Stimulated activated CD8-positive, alpha-beta memory T cell treated with anti-CD3 and anti-CD28 coated beads, Interleukin-2, amount 100 ng/mL, for 1 hour (primary cell): ENCODE measurements around the gene SAMD4B.
"Not testable (repeated sequence)": the region's sequence is repeated elsewhere in the genome, so short reads cannot be mapped to it uniquely, and the experiment has no call there.

Experiments used
- DNase-seq, 2 donors: peaks; one replicate each; pipeline ENCODE4 v3.0.0-alpha.2; 2020; ENCODE audit warnings: low read depth in 2 of 2

SAMD4B gene

GRCh38 chr19:39336483-39336882 lies 5.7 kb upstream of the SAMD4B start:
- no peak for DNase-seq

DNA sequence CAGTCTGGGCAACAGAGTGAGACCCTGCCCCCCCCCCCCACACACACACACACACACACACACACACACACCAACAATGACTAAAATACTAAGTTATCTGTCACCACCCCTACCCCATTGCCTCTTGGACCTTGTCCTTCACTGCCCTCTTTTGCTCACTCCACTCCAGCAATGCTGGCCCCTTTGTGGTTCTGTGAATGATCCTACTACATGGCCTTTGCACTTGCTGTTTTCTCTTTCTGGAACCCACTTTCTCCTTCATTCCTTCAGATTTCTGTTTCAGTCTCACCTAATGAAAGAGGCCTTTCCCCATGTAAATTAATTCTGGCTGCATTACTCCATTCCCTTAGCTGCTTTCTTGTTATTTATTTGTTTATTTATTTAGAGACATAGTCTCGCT lies 2.5 kb upstream of the SAMD4B start:
- DNase-seq = no peak

DNA sequence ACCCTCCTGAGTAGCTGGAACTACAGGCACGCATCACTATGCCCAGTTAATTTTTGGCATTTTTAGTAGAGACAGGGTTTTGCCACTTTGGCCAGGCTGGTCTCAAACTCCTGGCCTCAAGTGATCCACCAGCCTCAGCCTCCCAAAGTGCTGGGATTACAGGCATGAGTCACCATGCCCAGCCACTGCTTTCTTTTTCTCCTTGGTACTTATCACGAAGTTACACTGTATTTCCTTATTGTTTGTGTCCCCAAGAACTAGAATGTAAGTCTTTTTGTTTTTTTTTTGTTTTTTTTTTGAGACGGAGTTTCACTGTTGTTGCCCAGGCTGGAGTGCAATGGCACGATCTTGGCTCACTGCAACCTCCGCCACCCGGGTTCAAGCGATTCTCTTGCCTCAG lies 2.1 kb upstream of the SAMD4B start:
- not testable (repeated sequence) for DNase-seq

- DNase-seq = no peak
These were observed 997 bp upstream of the SAMD4B start for GRCh38 chr19:39341129-39341718.

- DNase-seq = no peak
These were observed 555 bp downstream of the SAMD4B start for GRCh38 chr19:39342647-39343305.

- no peak for DNase-seq
These were observed 3.7 kb downstream of the SAMD4B start for GRCh38 chr19:39345956-39346355.

DNA sequence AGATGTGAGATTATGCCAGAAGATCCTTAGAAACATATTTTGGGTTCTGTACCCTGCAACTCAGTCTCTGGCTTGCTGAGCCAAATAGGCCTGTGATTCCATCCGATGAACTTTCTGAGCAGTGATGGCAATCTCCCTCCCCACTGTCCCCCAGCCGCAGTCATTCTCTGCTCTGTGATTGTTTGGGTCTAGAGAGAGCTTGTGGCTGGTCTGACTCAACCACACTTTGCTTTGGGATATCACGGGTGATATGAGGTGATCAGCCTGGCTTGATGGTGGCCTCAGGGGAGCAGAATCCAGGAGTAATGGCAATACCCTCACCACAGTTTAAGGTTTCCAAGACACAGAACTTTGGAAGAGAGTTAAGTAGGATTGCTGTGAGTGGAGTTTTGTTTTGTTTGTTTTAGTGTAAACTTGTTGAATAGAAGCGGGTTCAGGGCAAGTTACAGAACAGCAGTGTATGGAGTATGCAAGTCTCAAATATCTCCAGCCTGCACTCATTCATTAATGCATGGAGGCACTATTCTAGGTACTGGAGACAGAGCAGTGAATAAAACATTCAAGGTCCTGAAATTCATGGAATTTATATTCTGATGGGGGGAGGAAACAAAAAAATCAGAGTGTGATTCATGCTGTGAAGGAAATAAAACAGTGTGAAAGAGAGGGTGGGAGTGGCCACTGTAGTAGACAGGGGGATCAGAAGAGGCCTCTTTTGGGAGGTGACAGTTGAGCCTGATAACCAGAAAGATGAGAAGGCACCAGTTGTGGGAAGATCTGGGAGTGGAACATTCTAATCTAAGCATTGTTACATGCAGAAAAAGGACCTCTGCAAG lies 5.3 kb downstream of the SAMD4B start:
- DNase-seq = no peak

- DNase-seq = no peak
These were observed 7.1 kb downstream of the SAMD4B start for GRCh38 chr19:39349326-39349725.

GRCh38 chr19:39350156-39350555 lies 7.9 kb downstream of the SAMD4B start:
- no peak for DNase-seq

- no peak for DNase-seq
These were observed 9.4 kb downstream of the SAMD4B start for GRCh38 chr19:39351537-39352064.

DNA sequence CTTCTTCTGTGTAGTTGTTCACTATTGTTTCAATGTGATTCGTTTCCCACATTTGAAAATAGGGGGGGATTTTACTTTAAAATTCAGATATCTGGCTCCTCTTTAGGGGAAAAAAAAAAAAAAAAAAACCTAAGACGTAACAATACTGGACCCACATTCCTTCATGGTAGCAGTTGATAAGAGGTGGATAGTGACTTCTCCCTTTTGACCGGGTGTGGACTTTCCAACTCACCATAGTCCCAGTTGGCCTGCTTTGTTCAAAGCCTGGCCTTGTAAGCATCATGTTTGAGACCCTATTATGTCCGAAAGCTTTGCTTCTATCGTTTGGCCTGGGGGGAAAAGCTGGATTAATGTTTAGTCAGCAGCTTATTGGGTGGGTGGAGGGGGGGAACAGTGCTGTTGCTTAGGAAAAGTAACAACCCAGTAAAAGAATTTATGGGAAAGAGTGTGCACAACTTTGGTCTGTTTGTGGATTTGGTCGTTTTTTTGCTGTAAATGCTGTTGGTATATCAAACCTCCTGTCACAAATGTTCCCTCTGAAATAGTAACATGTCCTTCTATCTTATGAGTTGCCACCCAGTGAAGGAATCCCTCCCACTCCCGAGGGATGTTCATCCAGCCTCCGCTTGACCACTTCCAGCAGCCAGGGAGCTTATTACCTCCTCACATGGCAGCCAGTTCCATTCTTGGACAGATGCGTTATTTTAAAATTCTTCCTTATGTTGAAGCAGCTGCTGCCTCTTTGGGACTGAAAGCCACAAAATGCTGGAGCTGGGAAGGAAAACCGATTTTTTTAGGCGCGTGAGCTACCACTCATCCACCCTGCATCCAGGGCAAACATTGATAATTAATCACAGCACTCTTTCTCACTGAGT lies 10.4 kb downstream of the SAMD4B start:
- no peak for DNase-seq

GRCh38 chr19:39355253-39355652 lies 13.0 kb downstream of the SAMD4B start:
- no peak for DNase-seq

- DNase-seq = no peak
These were observed 13.9 kb downstream of the SAMD4B start for GRCh38 chr19:39356073-39356472.

- no peak for DNase-seq
These were observed 14.4 kb downstream of the SAMD4B start for GRCh38 chr19:39356647-39357046.

DNA sequence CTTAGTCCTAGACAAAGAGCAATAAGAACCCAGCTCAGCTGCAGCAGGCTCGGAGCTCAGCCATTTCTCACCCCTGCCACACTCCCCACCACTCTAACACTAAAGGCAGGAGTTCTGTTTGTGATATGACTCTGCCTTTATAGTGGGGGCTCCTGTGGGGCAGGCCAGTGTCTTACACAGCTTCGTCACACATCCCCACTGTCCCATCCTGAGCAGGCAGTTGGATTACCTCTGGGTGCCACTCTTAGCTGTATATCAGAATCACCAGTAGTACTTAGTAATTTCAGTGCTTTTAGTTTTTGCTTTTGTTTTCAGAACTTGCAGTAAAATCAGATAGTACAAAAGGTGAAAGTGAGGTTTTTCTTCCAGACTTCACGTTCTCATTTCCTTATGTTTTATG lies 16.8 kb downstream of the SAMD4B start:
- DNase-seq = no peak

GRCh38 chr19:39360599-39360998 lies 18.4 kb downstream of the SAMD4B start:
- no peak for DNase-seq

DNA sequence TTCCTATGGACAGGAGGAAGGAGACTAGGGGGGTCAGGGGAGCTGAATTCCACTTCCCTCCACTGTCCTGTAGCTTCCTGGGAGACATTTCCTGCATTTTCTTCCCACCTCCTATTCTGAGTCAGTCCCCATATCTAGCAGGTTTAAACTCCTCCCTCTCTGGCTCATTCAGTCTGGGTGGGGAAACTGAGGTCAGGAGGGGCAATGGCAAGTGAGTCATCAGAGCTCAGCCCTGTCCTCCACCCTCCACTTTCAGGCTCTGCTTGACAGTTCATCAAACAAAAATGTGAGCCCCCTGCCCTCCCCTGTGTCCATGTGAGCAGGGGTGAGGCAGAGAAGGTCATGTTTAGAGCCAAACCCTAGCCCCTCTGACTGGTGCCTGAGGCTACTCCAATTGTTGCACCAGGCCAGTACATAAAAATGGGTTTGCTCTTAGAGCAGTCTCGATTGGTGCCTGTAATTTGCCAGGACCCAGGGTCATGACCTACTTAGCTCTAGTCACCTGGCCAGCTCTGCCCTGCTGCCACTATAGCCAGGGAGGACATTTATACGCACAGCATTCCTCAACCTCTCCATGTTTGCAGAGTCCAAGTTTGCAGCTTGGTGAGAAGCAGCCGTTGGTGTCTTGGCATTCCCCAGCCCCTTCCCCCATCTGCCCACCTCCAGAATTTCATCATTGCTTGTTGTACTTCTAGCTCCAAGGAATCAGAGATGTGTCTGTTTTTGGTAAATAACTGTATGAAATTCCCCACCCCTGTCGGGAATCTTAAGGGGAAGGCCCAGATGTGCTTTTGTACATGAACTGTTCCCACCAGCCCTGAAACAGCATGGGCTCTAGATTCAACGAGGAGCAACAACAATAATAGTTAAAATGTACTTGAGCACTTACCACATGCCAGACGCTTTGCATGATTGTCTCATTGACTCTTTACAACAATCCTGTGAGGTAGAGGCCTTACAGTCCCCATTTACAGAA lies 20.7 kb downstream of the SAMD4B start:
- no peak for DNase-seq

- no peak for DNase-seq
These were observed 21.8 kb downstream of the SAMD4B start for GRCh38 chr19:39363901-39364457.

GRCh38 chr19:39365531-39365930 lies 23.3 kb downstream of the SAMD4B start:
- DNase-seq = no peak

DNA sequence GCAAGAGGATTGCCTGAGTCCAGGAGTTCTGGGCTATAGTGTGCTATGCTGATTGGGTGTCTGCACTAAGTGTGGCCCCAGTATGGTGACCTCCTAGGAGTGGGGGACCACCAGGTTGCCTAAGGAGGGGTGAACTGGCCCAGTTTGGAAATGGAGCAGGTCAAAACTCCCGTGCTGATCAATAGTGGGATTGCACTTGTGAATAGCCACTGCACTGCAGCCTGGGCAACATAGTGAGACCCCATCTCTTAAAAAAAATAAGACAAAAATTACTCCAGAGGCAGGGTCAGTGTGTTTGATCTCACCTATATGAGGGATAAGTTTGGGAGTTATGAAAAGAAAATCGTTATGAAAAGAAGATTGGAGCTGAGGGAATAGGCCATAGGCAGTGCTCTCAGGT lies 27.0 kb downstream of the SAMD4B start:
- no peak for DNase-seq
